ENCODE measurements around the gene ITM2B. TPM values are rescaled to one million over a fixed set of nuclear protein-coding genes. Genes with fewer than 3 reads are reported as not detected.

ITM2B gene
- total RNA-seq, 1 experiment from 2014 or later, result 224 TPM

GRCh38 chr13:48292650-48293049, 59.6 kb downstream of the ITM2B start:
- no TSS peak for BruUV-seq (replicated peaks)
- Mint-ChIP-seq H3K9me3 (ENCODE audit: unreplicated experiment) (no peaks in the 10 kb centered on the region), H3K27ac (ENCODE audit: unreplicated experiment) (no peak overlapping the region), H3K36me3 (ENCODE audit: insufficient read depth, unreplicated experiment) (no peaks in the 10 kb centered on the region), H3K27me3 (ENCODE audit: insufficient read depth, unreplicated experiment) (no peaks in the 10 kb centered on the region), H3K4me1 (ENCODE audit: low read depth, unreplicated experiment) (peaks cover 26% of the 10 kb centered on the region), H3K4me3 (ENCODE audit: unreplicated experiment) (peak overlapping the region; percentile 29)
- no peaks in the 10 kb centered on the region for H3K27me3 ChIP-seq (replicated peaks; ENCODE audit: control insufficient read depth, insufficient read depth, low read length)
- peaks cover 50% of the 10 kb centered on the region for H3K4me1 ChIP-seq
- no peak overlapping the region for H3K4me3 ChIP-seq (ENCODE audit: low read depth, low read length)
- H3K36me3 ChIP-seq (ENCODE audit: control insufficient read depth, insufficient read depth, low read length), result no peaks in the 10 kb centered on the region
- TF ChIP-seq CTCF (IDR thresholded peaks at IDR 0.05; ENCODE audit: insufficient read depth in 1 of 2, low read depth in 1 of 2, low read length in 1 of 2, severe bottlenecking in 1 of 2, unreplicated experiment in 1 of 2), result no peak
- peak in 1 of 2 experiments; percentile 57 for DNase-seq
- CTCF ChIA-PET, result interaction anchor here (0.6 kb wide), 1 partner anchor 65 kb away, joined by 3 read pairs; no protein-coding TSS in a partner anchor
- POLR2A ChIA-PET, result interaction anchor here (0.5 kb wide), 1 partner anchor 1833 kb away, joined by 6 read pairs; no protein-coding TSS in a partner anchor
- no peaks in the 10 kb centered on the region for H3K9me3 ChIP-seq
- intact Hi-C loops (cut with micrococcal nuclease; ENCODE audit: unreplicated experiment), result loop anchor here (2.0 kb wide), 2 partner anchors 14 to 34 kb away; no protein-coding TSS in a partner anchor

- Mint-ChIP-seq H3K36me3 (ENCODE audit: insufficient read depth, unreplicated experiment) (no peaks in the 10 kb centered on the region), H3K4me1 (ENCODE audit: low read depth, unreplicated experiment) (peaks cover 28% of the 10 kb centered on the region), H3K9me3 (ENCODE audit: unreplicated experiment) (no peaks in the 10 kb centered on the region), H3K27me3 (ENCODE audit: insufficient read depth, unreplicated experiment) (no peaks in the 10 kb centered on the region), H3K4me3 (ENCODE audit: unreplicated experiment) (no peak overlapping the region), H3K27ac (ENCODE audit: unreplicated experiment) (no peak overlapping the region)
- no peak for DNase-seq
- Histone ChIP-seq H3K4me3 (ENCODE audit: low read depth, low read length) (no peak overlapping the region), H3K9me3 (no peaks in the 10 kb centered on the region), H3K27me3 (replicated peaks; ENCODE audit: control insufficient read depth, insufficient read depth, low read length) (no peaks in the 10 kb centered on the region), H3K4me1 (peaks cover 54% of the 10 kb centered on the region), H3K36me3 (ENCODE audit: control insufficient read depth, insufficient read depth, low read length) (no peaks in the 10 kb centered on the region)
- no TSS peak for BruUV-seq (replicated peaks)
- intact Hi-C loops (cut with micrococcal nuclease; ENCODE audit: unreplicated experiment), result no loop called here
- CTCF ChIA-PET, result no interaction called here
- POLR2A ChIA-PET, result no interaction called here
- TF ChIP-seq CTCF (IDR thresholded peaks at IDR 0.05; ENCODE audit: insufficient read depth in 1 of 2, low read depth in 1 of 2, low read length in 1 of 2, severe bottlenecking in 1 of 2, unreplicated experiment in 1 of 2), result no peak
These were observed 61.6 kb downstream of the ITM2B start for GRCh38 chr13:48294653-48295052.

- Histone ChIP-seq H3K36me3 (ENCODE audit: control insufficient read depth, insufficient read depth, low read length) (no peaks in the 10 kb centered on the region), H3K27me3 (replicated peaks; ENCODE audit: control insufficient read depth, insufficient read depth, low read length) (no peaks in the 10 kb centered on the region), H3K9me3 (no peaks in the 10 kb centered on the region), H3K4me3 (ENCODE audit: low read depth, low read length) (no peak overlapping the region), H3K4me1 (peaks cover 51% of the 10 kb centered on the region)
- H3K27ac Mint-ChIP-seq (ENCODE audit: unreplicated experiment), result no peak overlapping the region
- BruUV-seq (replicated peaks), result no TSS peak
- ChIA-PET POLR2A (no interaction called here), CTCF (no interaction called here)
- no peak for DNase-seq
- H3K9me3 Mint-ChIP-seq (ENCODE audit: unreplicated experiment), result no peaks in the 10 kb centered on the region
- H3K4me3 Mint-ChIP-seq (ENCODE audit: unreplicated experiment), result no peak overlapping the region
- no peaks in the 10 kb centered on the region for H3K36me3 Mint-ChIP-seq (ENCODE audit: insufficient read depth, unreplicated experiment)
- intact Hi-C loops (cut with micrococcal nuclease; ENCODE audit: unreplicated experiment), result no loop called here
- no peak for TF ChIP-seq CTCF (IDR thresholded peaks at IDR 0.05; ENCODE audit: insufficient read depth in 1 of 2, low read depth in 1 of 2, low read length in 1 of 2, severe bottlenecking in 1 of 2, unreplicated experiment in 1 of 2)
- no peaks in the 10 kb centered on the region for H3K27me3 Mint-ChIP-seq (ENCODE audit: insufficient read depth, unreplicated experiment)
- peaks cover 28% of the 10 kb centered on the region for H3K4me1 Mint-ChIP-seq (ENCODE audit: low read depth, unreplicated experiment)
These were observed 62.3 kb downstream of the ITM2B start for GRCh38 chr13:48295271-48295670.

All from Caco-2 (cell line).